NT2/D1 (cell line): ENCODE data around the gene RSPO4.
"Not testable (repeated sequence)": the region's sequence is repeated elsewhere in the genome, so short reads cannot be mapped to it uniquely, and the experiment has no call there.

ENCODE experiments used
- SUZ12 ChIP-seq: IDR thresholded peaks from 2 replicates; pipeline ENCODE4 v1.6.1; 2011; ENCODE audit not compliant: insufficient read length, insufficient read depth; ENCODE audit errors: extremely low read depth
- YY1 ChIP-seq: IDR thresholded peaks from 2 replicates; pipeline ENCODE4 v1.6.1; 2011; ENCODE audit not compliant: insufficient read length, insufficient read depth
- ZNF274 ChIP-seq: IDR thresholded peaks from 2 replicates; pipeline ENCODE4 v1.6.1; 2011; ENCODE audit warnings: mild to moderate bottlenecking, low read depth, low read length

DNA sequence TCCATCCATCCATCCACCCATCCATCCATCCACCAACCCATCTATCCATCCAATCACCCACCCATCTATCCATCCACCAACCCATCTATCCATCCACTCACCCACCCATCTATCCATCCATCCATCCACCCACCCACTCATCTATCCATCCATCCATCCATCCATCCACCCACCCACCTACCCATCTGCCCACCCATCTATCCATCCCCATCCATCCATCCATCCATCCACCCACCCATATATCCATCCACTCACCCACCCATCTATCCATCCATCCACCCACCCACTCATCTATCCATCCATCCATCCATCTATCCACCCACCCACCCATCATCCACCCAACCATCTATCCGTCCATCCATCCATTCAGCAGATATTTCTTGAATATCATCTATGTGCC lies 17.1 kb downstream of the RSPO4 start:
- not testable (repeated sequence) for TF ChIP-seq ZNF274, YY1, SUZ12
